ENCODE results near the gene IFI27L2.

DNA sequence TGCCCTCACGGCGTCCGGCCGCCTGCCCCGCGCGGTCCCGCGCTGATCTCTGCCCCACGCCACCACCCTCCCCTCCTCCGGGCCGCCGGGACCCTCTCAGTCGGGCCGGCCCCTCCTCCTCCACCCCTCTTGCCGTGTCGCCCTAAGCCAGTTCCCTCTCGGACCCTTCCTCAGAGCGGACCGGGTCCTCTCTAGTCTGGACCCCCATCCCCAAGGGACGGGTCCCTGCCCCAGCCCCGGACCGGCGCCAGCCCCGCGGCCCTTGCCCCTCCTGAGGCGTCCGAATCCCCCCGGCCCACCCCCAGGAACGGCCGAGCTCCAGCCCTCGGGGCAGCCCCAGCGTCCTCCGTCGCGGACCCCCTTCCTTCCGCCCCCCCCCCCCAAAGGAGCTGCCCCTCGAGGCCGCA is 45.2 kb upstream of the IFI27L2 start:
- TF ChIP-seq, protein P1, sequence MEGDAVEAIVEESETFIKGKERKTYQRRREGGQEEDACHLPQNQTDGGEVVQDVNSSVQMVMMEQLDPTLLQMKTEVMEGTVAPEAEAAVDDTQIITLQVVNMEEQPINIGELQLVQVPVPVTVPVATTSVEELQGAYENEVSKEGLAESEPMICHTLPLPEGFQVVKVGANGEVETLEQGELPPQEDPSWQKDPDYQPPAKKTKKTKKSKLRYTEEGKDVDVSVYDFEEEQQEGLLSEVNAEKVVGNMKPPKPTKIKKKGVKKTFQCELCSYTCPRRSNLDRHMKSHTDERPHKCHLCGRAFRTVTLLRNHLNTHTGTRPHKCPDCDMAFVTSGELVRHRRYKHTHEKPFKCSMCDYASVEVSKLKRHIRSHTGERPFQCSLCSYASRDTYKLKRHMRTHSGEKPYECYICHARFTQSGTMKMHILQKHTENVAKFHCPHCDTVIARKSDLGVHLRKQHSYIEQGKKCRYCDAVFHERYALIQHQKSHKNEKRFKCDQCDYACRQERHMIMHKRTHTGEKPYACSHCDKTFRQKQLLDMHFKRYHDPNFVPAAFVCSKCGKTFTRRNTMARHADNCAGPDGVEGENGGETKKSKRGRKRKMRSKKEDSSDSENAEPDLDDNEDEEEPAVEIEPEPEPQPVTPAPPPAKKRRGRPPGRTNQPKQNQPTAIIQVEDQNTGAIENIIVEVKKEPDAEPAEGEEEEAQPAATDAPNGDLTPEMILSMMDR (conservative IDR thresholded peaks at IDR 0.05 in 1 of 2, IDR thresholded peaks at IDR 0.05 in 1 of 2; ENCODE audit: low read depth in 1 of 2, low read length in 2 of 2), result no peak
- TF ChIP-seq EZH2 (IDR thresholded peaks at IDR 0.05; ENCODE audit: low read length, missing control alignments), result no peak
